ENCODE data around the gene SUV39H2.

The SUV39H2 gene

DNA sequence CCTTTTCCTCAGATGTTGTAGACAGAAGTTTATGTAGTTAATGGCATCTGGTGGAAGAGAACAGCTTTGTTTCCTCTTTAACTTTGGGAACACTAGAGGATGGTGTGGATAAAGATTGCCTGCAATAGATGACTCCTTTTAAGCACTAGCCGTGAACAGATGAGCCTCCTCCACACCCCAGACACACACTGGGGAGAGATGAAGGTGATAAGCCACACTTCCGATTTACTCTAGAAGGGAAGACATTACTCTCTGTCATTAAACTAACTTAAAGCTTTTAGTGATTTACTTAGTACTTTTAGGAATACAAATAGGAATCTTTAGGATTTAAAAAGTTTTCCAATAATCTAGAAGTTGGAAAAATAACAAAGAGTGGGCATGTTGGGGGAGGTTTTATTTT, 33.7 kb upstream of the SUV39H2 start:
- ChIA-PET CTCF (no interaction called here), POLR2A (interaction anchor here (1.1 kb wide), 1 partner anchor 34 kb away, joined by 4 read pairs; the partner anchor contains the start of gene SUV39H2)
- DNase-seq (ENCODE audit: extremely low spot score) = no peak
- no peak for TF ChIP-seq ARNT (IDR thresholded peaks at IDR 0.05)
- TF ChIP-seq CTBP1 (IDR thresholded peaks at IDR 0.05; ENCODE audit: borderline replicate concordance) = no peak
- TF ChIP-seq BHLHE40 (IDR thresholded peaks at IDR 0.05; ENCODE audit: borderline replicate concordance) = no peak

DNA sequence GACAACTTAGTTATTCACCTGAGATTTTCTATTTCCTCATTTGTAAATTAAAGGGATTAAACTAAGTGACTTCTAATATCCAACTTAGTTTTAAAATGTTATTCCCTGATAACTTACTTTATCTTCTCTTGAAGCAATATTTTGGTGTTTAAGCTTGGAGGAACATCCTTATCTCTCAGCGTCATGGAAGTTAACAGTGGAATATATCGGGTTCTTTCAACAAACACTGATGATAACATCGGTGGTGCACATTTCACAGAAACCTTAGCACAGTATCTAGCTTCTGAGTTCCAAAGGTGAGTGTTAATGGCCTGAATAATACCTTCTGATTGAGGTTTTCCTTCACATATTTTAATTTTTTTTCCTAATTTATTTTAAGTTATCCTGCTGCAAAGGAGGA, 26.4 kb upstream of the SUV39H2 start:
- TF ChIP-seq ZNF384 (IDR thresholded peaks at IDR 0.05) (no peak), SUZ12 (IDR thresholded peaks at IDR 0.05) (no peak)
- CTCF ChIA-PET = no interaction called here
- DNase-seq (ENCODE audit: extremely low spot score) = no peak
- POLR2A ChIA-PET = interaction anchor here (1.9 kb wide), 1 partner anchor 15 kb away, joined by 12 read pairs; the partner anchor contains the start of genes CDNF, HSPA14 and MSANTD7

DNA sequence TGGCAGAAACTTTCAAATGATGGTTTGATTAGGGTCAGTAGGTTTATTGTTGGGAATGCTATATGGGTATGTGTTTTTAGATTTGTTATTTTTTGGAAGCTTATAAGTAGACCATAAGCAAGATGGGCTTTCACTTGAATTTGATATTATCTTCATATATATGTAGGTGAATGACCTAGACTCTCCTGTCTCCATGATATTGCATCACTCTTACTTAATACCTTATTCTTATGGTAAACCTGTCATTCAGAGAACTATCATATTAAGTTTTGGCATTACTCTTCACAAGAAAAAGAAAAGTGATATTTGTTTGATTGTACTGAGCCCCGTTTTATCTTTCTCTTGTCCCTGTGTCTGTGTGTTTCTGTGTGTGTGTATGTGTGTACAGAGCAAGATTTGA, 23.2 kb upstream of the SUV39H2 start:
- TF ChIP-seq L3MBTL2 (conservative IDR thresholded peaks at IDR 0.05) (no peak), FOXK2 (IDR thresholded peaks at IDR 0.05) (no peak), SP1 (IDR thresholded peaks at IDR 0.05) (no peak), NFRKB (IDR thresholded peaks at IDR 0.05) (no peak), LEF1 (IDR thresholded peaks at IDR 0.05; ENCODE audit: borderline replicate concordance) (no peak), BHLHE40 (IDR thresholded peaks at IDR 0.05; ENCODE audit: borderline replicate concordance) (no peak), TARDBP (IDR thresholded peaks at IDR 0.05) (no peak), ELF4 (IDR thresholded peaks at IDR 0.05) (no peak), HDGF (IDR thresholded peaks at IDR 0.05; ENCODE audit: borderline replicate concordance) (no peak), FOXA1 (IDR thresholded peaks at IDR 0.05) (no peak), CTBP1 (IDR thresholded peaks at IDR 0.05; ENCODE audit: borderline replicate concordance) (no peak), SUZ12 (IDR thresholded peaks at IDR 0.05) (no peak), ZNF384 (IDR thresholded peaks at IDR 0.05) (no peak), FOXM1 (IDR thresholded peaks at IDR 0.05; ENCODE audit: borderline replicate concordance) (no peak), ARNT (IDR thresholded peaks at IDR 0.05) (no peak)
- TF ChIP-seq, protein P1, sequence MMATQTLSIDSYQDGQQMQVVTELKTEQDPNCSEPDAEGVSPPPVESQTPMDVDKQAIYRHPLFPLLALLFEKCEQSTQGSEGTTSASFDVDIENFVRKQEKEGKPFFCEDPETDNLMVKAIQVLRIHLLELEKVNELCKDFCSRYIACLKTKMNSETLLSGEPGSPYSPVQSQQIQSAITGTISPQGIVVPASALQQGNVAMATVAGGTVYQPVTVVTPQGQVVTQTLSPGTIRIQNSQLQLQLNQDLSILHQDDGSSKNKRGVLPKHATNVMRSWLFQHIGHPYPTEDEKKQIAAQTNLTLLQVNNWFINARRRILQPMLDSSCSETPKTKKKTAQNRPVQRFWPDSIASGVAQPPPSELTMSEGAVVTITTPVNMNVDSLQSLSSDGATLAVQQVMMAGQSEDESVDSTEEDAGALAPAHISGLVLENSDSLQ (IDR thresholded peaks at IDR 0.05) = no peak
- no peak for DNase-seq (ENCODE audit: extremely low spot score)
- POLR2A ChIA-PET = no interaction called here
- CTCF ChIA-PET = no interaction called here

DNA sequence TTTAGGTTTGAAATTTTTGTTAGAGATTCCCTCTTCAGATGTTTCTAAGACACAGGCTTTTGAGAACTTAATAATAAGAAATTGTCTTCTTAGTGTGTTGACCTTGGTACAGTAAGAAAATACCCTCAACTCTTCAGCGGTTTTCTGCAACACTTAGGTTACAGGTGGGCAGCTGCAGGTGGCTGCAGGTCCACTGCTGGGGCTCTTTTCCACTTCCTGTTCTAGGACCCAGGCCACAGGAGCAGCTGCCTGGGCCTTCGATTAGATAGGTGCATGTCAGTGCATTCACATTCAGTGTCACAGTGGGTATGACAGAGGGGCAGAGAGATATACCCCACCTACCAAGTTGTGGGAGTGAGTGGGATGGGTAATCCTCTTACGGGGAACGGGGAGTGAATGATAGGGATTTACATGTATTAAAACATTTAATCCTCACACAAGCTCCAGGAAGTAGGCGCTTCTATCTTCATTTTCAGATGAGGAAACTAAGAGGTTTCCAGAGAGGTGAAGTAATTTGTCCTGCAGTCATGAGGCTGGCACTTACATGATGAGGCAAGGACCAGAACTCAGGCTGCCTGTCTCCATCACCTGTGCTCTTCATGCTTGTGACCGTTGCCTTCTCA, 20.2 kb upstream of the SUV39H2 start:
- no peak for DNase-seq (ENCODE audit: extremely low spot score)
- ChIA-PET CTCF (no interaction called here), POLR2A (interaction anchor here (1.5 kb wide), 1 partner anchor 20 kb away, joined by 6 read pairs; the partner anchor contains the start of gene SUV39H2)
- TF ChIP-seq CTBP1 (IDR thresholded peaks at IDR 0.05; ENCODE audit: borderline replicate concordance) (no peak), HDGF (IDR thresholded peaks at IDR 0.05; ENCODE audit: borderline replicate concordance) (no peak), SUZ12 (IDR thresholded peaks at IDR 0.05) (no peak), FOXK2 (IDR thresholded peaks at IDR 0.05) (no peak), TARDBP (IDR thresholded peaks at IDR 0.05) (no peak), ARNT (IDR thresholded peaks at IDR 0.05) (no peak), ELF4 (IDR thresholded peaks at IDR 0.05) (no peak), SP1 (IDR thresholded peaks at IDR 0.05) (no peak), FOXA1 (IDR thresholded peaks at IDR 0.05) (no peak), BHLHE40 (IDR thresholded peaks at IDR 0.05; ENCODE audit: borderline replicate concordance) (no peak), ZNF384 (IDR thresholded peaks at IDR 0.05) (no peak), LEF1 (IDR thresholded peaks at IDR 0.05; ENCODE audit: borderline replicate concordance) (no peak), NFRKB (IDR thresholded peaks at IDR 0.05) (no peak), FOXM1 (IDR thresholded peaks at IDR 0.05; ENCODE audit: borderline replicate concordance) (no peak), L3MBTL2 (conservative IDR thresholded peaks at IDR 0.05) (no peak)
- TF ChIP-seq, protein P1 (IDR thresholded peaks at IDR 0.05) = no peak

DNA sequence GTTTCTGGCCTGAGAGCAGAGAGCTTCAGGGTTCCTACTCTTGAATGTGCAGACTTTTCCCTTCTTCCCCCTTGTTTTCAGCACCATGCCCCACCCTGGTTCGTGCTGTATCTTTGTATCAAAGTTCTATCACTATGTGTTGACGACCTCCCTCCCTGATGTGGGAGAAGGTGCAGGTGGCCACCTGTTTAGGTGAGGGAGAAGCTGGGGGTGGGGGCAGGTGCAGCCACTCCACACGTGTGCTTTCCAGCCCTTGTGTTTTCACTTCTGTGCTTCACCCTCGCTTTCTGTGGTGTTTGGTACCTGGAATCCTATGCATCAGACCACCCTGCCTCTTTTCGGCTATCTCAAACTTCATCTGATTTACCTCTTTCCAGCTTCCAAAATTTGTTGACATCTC, 19.6 kb upstream of the SUV39H2 start:
- POLR2A ChIA-PET = interaction anchor here (0.7 to 1.5 kb wide), 3 partner anchors 11 to 31 kb away, joined by 3 to 6 read pairs (median 3); partner anchors contain the start of gene SUV39H2
- TF ChIP-seq SUZ12 (IDR thresholded peaks at IDR 0.05) = no peak
- no peak for TF ChIP-seq ARNT (IDR thresholded peaks at IDR 0.05)
- TF ChIP-seq SP1 (IDR thresholded peaks at IDR 0.05) = no peak
- TF ChIP-seq FOXM1 (IDR thresholded peaks at IDR 0.05; ENCODE audit: borderline replicate concordance) = no peak
- no peak for TF ChIP-seq BHLHE40 (IDR thresholded peaks at IDR 0.05; ENCODE audit: borderline replicate concordance)
- no peak for TF ChIP-seq FOXA1 (IDR thresholded peaks at IDR 0.05)
- no peak for TF ChIP-seq ELF4 (IDR thresholded peaks at IDR 0.05)
- no peak for TF ChIP-seq L3MBTL2 (conservative IDR thresholded peaks at IDR 0.05)
- TF ChIP-seq CTBP1 (IDR thresholded peaks at IDR 0.05; ENCODE audit: borderline replicate concordance) = no peak
- no peak for TF ChIP-seq FOXK2 (IDR thresholded peaks at IDR 0.05)
- no peak for TF ChIP-seq TARDBP (IDR thresholded peaks at IDR 0.05)
- TF ChIP-seq LEF1 (IDR thresholded peaks at IDR 0.05; ENCODE audit: borderline replicate concordance) = no peak
- TF ChIP-seq NFRKB (IDR thresholded peaks at IDR 0.05) = no peak
- DNase-seq (ENCODE audit: extremely low spot score) = no peak
- CTCF ChIA-PET = no interaction called here

DNA sequence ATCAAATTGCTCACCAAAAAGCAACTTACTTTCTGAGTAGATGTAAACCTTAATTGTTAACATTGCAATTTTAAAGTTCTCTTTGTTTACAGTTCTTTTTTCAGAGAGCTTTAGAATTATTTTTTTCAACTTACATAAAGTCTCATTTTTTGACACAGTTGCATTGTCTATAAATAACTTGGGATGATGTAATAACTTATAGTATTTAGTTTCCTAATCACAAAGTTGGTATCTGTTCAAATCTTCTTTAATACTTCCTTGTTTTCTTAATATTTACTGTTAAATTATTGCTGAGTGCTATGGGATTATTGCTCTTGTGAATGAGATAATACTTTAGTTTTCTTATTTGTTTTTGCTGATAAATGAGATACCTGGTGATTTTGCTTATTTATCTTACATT, 18.9 kb upstream of the SUV39H2 start:
- no peak for DNase-seq (ENCODE audit: extremely low spot score)
- ChIA-PET POLR2A (interaction anchor here (0.7 to 1.3 kb wide), 2 partner anchors 10 to 30 kb away, joined by 3 read pairs; no protein-coding TSS in a partner anchor), CTCF (no interaction called here)
- no peak for TF ChIP-seq TARDBP (IDR thresholded peaks at IDR 0.05)
- no peak for TF ChIP-seq FOXK2 (IDR thresholded peaks at IDR 0.05)
- TF ChIP-seq L3MBTL2 (conservative IDR thresholded peaks at IDR 0.05) = no peak
- no peak for TF ChIP-seq FOXM1 (IDR thresholded peaks at IDR 0.05; ENCODE audit: borderline replicate concordance)
- TF ChIP-seq ELF4 (IDR thresholded peaks at IDR 0.05) = no peak
- no peak for TF ChIP-seq LEF1 (IDR thresholded peaks at IDR 0.05; ENCODE audit: borderline replicate concordance)
- TF ChIP-seq BHLHE40 (IDR thresholded peaks at IDR 0.05; ENCODE audit: borderline replicate concordance) = no peak
- TF ChIP-seq HDGF (IDR thresholded peaks at IDR 0.05; ENCODE audit: borderline replicate concordance) = no peak
- no peak for TF ChIP-seq SP1 (IDR thresholded peaks at IDR 0.05)
- TF ChIP-seq, protein P1 (IDR thresholded peaks at IDR 0.05) = no peak
- TF ChIP-seq ZNF384 (IDR thresholded peaks at IDR 0.05) = no peak
- no peak for TF ChIP-seq CTBP1 (IDR thresholded peaks at IDR 0.05; ENCODE audit: borderline replicate concordance)
- no peak for TF ChIP-seq FOXA1 (IDR thresholded peaks at IDR 0.05)
